G401.6 (cell line): ENCODE measurements around the gene YIF1A.
"Not testable (repeated sequence)": the region's sequence is repeated elsewhere in the genome, so short reads cannot be mapped to it uniquely, and the experiment has no call there.

Experiments
- FAIRE-seq: peaks from 2 replicates; lab custom pipeline; 2012; peaks lifted over from hg19 to GRCh38; lab: Jason Lieb, UNC

The YIF1A gene

DNA sequence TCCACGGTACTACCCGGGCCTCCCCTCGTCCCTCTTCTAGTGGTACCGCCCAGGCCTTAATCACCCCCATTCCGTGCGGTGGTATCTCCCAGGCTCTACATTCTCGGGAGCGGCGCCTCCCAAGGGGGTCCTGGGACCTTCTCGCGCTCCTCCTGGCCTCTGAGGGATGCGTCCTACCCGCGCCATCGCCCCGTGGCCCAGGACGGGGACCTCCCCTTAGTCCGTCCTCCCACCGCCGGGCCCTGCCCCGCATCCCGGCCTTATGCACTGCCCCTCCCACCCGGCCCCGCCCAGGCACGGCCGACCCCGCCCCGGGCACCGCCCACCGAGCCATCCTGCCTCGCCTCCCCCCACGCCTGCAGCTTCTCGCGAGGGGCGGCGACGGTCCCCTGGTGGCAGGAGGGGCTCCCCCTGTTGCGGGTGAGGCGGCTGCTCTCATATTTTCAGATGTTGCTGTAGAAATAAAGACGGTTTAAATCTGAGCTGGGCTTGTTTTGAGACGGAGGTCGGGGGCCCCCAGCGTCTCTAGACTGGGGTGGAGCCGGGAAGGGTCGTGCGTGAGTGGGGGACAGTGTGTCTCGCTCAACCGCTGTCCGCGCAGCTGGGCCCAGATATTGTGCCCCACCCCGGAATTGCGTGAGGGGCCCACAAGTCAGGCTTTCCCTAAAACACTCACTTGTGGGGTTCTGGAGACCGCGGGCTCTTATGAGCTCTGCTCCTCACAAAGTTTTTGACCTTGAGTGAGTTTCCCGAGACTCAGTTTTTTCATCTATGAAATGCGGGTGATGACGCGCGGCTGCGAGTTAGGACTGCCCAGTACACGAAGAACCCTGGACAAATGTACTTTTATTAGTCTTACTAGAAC, 21.3 kb downstream of the YIF1A start:
- no peak for FAIRE-seq

DNA sequence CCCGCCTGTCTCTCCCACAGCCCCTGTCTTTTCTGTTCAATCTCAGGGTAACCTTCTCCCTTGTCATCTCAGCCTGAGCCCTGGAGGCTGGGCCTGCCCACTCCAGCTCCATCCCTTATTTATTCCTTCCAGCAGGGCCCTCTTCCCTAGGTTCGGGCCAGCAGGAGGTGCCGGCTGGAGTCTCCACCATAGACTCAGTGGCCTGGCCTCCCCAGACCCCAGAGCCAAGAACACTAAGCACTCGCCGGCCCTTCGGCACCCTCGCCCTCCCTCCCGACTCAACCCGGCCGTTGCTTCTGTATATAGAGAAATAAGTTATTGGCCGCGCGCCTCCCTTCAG, 21.9 kb downstream of the YIF1A start:
- no peak for FAIRE-seq

DNA sequence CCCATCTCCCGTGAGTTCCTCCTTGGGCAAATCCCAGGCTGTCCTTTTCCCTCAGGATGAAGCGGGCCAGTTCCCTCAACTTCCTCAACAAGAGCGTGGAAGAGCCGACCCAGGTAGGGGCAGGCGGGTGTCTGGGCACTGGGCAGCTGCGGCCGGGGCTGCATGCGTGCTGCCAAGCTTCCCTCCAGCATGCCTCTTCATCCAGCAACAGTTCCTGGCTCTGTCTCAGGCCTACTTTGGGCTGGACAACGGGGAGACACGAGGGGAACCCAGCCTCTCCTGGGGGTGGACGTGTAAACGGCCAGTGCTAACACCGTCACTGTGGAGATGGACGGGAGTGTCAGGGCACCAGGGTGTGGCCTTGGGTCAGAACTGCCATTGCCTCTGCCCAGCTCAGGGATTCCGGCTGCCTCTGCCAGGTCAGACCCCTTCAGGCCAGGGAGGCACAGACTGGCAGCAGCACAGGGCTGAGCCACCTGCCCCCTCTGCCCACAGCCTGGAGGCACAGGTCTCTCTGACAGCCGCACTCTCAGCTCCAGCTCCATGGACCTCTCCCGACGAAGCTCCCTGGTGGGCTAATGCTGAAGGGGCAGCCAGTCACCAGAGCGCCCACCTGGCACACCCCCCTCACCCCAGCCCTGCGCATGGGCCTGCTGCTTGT, 22.4 kb downstream of the YIF1A start:
- FAIRE-seq, result no peak

DNA sequence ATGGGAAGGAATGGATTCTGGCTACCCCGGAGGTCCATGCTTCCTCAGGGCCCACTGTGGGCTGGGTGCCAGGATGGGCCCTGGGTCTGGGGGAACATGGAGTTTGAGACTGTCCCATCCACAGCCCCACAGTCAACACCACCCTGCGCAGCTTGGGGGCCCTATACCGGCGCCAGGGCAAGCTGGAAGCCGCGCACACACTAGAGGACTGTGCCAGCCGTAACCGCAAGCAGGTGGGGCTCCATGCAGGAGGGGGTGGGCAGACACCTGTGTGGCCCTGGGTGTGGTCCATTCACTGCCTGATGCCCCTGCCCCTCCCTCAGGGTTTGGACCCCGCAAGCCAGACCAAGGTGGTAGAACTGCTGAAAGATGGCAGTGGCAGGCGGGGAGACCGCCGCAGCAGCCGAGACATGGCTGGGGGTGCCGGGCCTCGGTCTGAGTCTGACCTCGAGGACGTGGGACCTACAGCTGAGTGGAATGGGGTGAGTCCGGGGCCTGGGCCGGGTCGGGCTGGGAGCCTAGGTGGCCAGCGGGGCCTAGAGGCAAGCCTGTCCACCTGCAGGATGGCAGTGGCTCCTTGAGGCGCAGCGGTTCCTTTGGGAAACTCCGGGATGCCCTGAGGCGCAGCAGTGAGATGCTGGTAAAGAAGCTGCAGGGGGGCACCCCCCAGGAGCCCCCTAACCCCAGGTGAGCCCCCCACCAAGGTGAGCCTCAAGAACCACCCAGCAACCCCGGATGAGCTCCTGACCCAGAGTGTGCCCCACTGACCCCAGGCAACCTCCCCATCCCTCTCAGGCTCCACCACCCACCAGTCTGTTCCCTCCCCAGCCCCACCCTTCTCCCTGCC, 23.2 kb downstream of the YIF1A start:
- no peak for FAIRE-seq

DNA sequence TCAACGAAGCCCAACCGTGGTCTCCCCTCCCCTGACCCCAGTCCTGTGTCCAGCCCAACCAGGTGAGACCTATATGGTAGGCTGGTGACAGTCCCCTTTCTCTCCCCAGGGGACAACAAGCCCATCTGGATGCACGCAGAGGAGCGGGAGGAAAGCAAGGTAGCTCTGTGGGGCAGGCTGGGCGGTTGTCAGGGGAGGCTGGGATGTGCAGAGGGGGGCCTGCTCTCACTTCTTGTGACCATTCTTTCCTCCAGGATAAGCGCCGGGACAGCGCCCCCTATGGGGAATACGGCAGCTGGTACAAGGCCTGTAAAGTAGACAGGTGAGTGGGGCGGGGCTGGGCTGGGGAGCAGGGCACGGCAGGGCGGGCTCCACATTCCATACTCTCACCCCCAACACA, 24.0 kb downstream of the YIF1A start:
- no peak for FAIRE-seq

DNA sequence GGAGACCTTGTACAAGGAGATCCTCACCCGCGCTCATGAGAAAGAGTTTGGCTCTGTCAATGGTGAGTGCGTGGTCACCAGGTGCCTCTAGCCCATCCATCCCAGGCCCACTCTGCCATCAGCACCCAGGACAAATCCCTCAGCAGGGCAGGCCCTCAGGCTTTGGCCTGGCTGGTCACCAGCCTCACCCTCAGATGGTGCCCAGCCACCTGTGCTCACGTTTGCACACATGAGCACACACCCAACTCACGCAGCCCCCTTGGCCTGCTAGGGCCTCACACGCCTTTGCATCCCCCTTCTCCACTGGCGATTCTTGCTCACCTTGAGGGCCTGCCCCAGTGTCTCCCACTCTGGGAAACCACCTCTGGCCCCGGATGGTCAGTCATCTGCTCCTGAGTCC, 24.6 kb downstream of the YIF1A start:
- FAIRE-seq, result no peak

DNA sequence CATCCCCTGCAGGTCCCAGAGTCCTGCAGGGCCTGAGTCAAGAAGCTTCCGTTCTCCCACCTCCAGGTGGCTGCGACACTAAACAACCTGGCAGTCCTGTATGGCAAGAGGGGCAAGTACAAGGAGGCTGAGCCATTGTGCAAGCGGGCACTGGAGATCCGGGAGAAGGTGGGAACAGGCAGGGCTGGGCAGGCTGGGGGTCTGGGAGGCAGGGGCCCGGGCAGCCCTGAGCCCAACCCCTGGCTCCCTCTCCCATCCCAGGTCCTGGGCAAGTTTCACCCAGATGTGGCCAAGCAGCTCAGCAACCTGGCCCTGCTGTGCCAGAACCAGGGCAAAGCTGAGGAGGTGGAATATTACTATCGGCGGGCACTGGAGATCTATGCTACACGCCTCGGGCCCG, 25.2 kb downstream of the YIF1A start:
- no peak for FAIRE-seq

DNA sequence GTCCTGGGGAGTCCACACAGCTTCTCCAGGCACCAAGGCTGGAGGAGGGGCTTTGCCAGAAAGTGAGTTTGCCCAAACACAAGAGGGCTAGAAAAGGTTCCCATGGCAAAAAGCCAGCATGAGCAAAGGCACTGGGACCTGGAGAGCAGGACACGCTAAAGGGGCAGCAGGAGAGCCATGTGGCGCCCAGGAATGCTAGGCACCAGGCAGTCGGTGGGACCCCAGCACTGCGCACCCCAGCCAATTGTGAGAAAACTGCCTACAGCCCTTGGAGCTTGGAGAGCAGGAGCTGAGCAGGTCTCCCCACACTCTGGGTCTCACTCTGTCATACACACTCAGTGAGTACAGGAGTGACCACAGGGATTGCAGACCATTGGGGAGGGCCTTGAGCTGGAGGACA, 25.7 kb downstream of the YIF1A start:
- FAIRE-seq, result no peak

DNA sequence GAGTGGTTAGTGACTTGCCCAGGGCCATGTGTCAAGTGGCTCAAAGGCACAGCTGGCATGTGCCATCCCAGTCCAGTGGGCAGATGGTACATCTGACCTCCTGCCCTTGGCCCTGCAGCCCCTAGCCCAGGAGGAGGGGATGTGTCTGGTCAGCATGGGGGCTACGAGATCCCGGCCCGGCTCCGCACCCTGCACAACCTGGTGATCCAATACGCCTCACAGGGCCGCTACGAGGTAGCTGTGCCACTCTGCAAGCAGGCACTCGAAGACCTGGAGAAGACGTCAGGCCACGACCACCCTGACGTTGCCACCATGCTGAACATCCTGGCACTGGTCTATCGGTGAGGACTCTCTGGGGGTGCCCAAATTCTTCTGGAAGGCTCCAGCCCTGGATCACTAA, 26.2 kb downstream of the YIF1A start:
- no peak for FAIRE-seq

DNA sequence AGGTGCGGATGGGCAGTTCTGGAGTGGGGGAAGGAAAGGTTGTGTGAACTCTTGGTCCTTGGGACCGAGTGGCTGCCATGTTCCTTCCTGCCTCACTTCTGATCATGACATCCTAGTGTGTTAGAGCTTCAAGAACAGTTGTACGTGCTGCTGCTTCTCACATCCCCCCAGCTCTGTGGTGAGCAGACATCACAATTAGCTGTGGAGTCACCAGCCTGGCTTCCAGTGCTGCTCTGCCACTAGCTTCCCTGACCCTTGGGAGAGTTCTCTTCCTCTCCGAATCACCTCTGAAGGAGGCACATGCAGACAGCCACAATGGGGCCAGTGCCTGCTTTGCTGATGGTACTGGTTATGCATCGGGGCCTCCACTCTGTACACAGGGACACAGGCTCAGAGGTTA, 26.8 kb downstream of the YIF1A start:
- no peak for FAIRE-seq

DNA sequence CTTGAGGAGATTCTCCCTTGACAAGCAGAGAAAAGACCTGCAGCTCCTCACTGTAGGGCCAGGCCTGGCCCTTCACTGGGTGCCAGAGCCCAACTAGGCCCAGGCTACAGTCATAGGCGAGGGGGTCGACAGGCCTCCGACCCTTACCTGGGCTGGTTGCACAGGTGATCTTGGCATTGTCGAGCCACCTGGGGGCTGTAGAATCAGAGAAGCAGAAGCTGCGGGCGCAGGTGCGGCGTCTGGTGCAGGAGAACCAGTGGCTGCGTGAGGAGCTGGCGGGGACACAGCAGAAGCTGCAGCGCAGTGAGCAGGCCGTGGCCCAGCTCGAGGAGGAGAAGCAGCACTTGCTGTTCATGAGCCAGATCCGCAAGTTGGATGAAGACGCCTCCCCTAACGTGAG, 27.4 kb downstream of the YIF1A start:
- FAIRE-seq, result no peak

DNA sequence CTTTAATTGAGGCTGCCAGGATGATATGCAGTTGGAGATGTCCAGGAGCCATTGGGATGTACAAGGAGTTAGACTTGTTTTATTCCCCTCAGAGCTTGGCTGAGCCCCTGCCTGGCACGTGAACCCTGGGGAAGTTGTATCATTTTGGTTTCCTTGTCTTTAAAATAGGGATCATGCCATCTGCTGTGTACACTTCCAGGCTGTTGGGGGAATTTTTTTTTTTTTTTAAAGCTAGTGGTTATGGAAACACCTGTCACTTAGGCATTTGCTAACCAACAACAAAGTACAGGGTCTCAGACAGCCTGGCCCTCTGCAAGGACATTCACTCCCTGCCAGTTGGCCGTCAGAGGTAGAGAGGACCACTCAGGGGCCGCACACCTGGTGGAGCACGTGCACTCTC, 29.0 kb downstream of the YIF1A start:
- no peak for FAIRE-seq

DNA sequence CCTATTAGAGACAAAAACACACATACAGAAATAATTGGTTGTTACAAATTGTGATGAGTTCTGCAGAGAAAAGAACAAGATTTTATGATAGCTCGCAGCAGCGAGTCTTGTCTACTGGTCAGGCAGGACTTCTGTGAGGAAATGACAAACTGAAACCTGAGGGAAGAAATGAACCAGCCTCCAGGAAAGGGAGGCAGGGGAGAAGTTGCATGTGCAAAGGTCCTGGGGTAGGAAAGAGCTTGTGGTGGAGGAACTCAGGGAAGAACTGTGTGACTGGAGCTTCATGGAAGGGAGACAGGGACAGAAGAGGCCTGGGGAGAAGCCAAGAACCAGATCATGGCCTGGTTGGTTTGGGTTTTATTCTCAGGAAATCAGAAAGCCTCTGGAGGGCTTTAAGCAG, 29.7 kb downstream of the YIF1A start:
- FAIRE-seq, result no peak

DNA sequence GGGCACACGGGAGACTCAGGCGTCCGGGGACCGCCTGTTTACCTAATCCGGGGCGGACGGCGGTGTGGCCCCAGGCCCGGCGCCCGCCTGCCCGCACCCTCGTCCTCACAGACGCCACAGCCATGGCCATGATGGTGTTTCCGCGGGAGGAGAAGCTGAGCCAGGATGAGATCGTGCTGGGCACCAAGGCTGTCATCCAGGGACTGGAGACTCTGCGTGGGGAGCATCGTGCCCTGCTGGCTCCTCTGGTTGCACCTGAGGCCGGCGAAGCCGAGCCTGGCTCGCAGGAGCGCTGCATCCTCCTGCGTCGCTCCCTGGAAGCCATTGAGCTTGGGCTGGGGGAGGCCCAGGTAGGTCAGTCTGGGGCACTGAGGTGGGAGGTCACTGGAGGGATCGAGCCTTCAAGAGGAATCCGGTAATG, 30.5 kb downstream of the YIF1A start:
- FAIRE-seq, result no peak

DNA sequence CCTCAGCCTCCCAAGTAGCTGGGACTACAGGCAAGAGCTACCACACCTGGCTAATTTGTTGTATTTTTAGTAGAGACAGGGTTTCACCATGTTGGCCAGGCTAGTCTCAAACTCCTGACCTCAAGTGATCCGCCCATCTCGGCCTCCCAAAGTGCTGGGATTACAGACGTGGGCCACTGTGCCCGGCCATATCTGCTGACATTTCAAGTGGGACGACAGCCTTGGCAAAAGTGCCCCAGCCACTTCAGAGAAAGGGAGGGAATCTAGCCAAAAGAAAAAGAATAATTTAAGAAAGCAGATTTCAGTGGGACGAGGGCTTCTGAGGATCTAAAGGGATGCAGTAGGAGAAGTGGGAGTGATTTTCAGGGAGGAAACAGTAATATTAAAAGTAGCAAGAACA, 35.9 kb downstream of the YIF1A start:
- not testable (repeated sequence) for FAIRE-seq

DNA sequence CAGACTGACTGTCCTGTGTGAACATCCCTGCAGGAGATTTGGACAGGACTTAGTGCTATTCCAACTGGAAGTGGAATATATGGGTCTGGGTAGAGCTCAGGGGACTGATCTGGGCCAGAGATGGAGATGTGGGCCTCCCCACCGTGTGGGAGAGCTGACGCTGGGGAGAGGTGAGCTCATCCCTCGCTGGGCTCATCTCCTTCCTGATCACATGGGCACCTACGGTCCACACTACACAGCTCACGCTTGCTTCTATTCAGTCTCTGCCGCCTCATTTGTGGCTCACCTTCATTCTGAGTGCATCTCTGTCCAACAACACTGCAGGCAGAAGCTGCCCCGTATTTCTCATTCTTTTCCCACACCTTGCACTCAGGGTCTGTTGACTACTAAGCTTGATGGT, 37.1 kb downstream of the YIF1A start:
- FAIRE-seq, result no peak

DNA sequence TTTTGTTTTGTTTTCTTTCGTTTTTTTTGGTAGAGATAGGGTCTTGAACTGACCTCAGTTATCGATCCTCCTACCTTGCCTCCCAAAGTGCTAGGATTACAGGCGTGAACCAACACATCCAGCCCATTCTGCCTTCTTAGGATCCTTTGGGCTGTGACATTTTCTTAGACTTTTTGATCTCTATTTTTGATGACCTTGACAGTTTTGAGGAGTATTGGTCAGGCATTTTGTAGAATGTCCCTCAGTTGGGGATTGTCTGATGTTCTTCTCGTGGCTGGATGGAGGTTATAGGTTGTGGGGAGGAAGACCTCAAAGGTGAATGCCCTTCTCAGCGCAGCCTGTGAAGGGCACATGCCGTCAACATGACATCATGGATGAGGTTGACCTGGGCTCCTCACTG, 40.0 kb downstream of the YIF1A start:
- FAIRE-seq, result no peak

DNA sequence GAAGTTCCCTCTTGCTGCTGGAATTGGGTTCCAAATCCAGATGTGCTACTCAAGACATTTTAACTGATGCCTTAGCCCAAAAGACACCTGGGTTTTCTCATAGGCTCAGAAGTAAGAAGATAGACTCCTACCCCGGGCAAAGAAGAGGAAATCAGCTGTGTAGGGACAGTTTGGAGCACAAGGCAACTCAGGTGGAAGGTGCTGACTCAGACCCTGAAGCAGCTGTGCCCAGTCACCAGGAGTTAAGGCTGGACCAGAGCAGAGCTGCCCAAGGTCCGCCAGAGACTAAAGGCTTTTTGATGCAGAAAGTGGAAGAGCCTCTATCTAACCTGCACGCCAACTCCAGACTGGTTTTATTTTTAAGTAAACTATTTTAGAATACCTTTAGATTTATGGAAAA, 41.1 kb downstream of the YIF1A start:
- no peak for FAIRE-seq

DNA sequence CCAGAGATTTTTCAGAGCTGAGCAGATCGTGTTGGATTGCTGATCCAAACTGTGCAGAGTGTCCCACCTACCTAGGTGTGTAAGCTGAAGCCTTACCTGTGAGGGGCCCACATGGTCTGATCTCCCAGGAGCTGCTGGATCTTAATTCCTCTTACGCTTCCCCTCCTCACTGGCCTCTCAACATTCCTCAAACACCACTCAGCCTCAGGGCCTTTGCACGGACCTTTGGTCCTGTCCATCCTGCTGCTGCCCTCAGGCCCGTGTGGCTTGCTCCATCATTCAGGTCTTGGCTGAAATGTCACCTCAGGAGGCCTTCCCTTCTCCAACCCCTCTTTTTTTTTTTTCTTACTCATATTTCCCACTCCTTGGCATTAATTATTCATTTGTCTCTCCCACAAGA, 41.6 kb downstream of the YIF1A start:
- FAIRE-seq, result no peak

DNA sequence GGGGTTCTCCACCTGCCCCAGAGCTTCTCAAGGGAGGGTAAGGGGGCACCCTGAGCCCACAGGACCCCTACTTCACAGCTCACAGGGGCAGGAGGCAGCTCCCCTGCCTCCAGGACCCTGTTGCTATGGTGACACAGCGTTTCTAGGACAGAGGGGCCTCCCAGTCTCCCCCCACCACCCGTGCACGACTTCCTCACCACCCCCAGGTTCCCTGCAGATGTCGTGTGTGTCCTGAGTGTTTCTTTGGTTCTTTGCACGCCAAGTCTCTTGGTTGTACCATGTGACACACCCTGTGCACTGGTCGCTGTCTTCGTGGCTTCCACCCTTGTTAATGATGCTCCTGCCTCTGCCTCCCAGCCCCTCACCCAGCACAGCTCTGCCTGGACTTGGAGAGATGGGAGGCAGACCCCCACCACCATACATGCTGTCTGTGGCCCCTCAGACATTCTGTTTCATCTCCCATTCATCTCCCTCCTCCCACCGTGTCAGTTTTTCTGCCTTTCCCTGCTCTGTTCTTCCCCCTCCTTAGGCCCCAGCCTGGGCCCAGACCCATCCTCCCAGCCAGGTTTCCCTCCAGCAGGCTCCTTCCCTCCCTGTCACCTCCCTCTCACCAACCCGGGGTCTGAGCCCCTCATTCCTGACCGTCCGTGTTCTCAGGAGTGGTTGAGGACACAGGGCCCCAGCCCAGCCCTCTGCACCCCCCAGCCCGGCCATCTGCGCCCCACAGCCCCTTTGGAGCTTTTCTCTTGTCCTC, 45.0 kb downstream of the YIF1A start:
- FAIRE-seq, result no peak

DNA sequence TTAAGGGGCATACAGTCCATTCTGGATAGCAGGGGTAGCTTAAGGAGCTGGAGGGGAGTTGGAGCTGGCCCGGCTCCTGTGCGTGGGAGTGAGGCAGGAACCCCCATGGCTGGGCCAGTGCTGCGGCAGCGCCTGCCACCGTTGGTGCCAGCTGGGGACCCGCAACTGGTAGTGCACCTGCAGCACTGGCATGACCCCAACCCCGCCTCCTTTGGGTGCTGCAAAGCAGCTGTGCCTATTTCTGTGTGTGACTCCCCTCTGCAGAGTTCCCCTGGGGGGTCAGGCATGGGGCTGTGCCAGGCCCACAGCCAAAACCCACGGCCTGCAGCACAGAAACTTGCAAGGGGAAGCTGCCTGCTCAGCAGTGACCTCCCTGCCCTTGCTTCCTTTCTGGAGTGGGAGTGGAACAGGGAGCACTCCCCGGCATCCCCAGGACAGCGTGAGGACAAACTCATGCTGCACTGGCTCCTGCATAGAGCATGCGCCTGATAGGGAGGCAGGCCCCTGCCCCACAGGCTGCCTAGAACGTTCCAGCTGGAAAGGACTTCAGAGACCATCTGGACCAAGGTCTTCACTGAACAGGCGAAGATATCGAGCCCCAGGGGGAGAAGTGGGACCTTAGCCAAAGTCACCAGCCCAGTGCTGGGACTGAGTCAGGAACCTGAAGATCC, 46.7 kb downstream of the YIF1A start:
- no peak for FAIRE-seq

DNA sequence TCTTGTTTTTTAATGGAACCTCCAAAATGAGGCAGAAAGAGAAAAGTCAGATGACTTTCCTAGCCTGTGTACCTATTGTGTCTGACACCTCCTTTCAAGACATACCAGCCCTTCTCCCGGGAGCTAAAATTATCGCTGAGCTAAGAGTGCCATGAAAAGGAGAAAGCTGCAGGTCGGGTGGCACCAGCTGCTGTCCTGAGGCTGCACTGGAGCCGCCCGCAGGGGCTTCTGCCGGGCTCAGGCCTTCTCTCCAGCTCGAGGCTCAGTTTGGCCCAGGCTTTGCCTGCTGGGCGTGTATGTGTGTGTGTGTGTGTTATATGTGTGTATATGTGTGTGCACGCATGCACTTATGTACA, 48.2 kb downstream of the YIF1A start:
- no peak for FAIRE-seq
